ENCODE data around the gene FTSJ1.
"Not testable (repeated sequence)": the region's sequence is repeated elsewhere in the genome, so short reads cannot be mapped to it uniquely, and the experiment has no call there.

Gene FTSJ1

GRCh38 chrX:48475774-48476577 is at the start of gene FTSJ1:
FTSJ1 (plus strand) TSS chrX:48476199; CDS start chrX:48478048, 1,849 bp downstream.
- DNase-seq, result peak; percentile 87

DNA sequence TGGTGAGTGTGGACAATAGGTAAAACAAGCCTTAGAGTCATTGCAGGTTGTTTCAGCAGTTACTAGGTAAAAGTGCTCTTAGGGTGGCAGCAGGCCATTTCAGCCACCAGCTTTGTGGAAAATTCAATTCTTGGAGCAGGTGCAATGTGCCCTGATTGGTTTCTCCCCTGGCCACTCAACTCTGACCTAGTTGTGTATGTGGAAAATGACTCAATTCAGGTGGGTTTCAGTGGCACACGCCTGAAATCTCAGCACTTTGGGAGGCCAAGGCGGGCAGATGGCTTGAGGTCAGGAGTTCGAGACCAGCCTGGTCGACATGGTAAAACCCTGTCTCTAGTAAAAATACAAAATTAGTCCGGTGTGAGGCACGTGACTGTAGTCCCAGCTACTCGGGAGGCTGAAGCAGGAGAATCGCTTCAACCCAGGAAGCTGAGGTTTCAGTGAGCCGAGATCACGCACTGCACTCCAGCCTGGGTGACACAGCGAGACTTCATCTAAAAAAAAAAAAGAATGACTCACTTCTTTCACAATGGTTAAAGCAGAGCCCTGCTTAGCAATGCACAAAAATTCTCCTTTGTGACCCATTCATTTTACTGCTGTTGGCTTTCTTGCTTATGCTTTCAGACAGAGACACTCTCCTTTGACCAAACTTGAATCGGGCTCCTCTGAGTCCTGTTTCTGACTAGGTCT is 48.8 kb upstream of the FTSJ1 start:
- not testable (repeated sequence) for DNase-seq

DNA sequence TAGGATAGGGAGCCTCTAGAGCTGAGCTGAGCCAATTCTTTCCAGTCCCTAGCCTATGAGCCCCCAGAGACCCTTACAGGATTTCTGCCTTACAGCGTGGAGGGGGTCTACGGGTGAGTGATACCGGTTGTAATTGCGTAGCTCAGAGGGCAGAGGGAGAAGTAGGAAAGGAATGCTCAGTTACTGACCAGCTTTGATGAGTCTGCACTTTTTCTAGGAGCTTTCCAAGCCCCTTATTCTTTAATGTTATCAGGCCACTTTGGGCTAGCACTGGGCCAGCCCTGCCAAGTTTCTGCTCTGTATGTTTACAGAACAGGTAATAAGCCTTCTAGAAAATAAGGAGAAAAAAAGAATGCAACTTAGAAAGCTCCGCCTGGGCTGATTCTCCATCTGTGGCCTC is 46.4 kb upstream of the FTSJ1 start:
- not testable (repeated sequence) for DNase-seq

DNA sequence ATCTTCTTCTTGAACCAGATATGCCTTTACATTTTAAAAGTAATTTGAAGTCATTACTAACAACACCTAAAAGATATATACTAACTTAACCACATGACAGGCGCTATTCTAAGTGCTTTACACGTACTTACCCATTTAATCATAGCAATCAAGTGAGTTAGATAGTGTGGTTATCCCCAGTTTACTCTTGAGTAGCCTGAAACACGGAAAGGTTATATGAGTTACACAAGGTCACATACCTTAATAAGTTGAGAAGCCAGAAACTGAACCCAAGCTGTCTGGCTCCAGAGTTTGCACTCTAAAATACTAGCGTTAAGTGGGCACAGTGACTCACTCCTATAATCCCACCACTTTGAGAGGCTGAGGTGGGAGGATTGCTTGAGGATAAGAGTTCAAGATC is 45.8 kb upstream of the FTSJ1 start:
- not testable (repeated sequence) for DNase-seq

DNA sequence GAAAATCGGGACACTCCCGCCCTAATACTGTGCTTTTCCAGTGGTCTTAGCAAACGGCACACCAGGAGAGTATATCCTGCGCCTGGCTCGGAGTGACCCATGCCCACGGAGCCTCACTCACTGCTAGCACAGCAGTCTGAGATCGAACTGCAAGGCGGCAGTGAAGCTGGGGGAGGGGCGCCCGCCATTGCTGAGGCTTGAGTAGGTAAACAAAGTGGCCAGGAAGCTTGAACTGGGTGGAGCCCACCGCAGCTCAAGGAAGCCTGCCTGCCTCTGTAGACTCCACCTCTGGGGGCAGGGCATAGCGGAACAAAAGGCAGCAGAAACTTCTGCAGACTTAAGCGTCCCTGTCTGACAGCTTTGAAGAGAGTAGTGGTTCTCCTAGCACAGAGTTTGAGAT is 42.3 kb upstream of the FTSJ1 start:
- DNase-seq, result not testable (repeated sequence)

DNA sequence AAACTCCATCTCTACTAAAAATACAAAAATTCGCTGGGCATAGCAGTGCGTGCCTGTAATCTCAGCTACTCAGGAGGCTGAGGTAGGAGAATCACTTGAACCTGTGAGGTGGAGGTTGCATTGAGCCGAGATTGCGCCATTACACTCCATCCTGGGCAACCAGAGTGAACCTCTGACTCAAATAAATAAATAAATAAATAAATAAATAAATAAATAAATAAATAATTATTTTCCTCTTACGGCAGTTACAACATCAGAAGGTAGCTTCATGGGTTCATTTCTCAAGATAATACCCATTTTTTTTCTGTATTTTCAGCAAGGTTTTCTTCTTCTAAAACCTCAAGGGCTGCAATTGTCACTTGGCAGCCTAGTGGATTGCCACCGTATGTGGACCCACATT is 28.8 kb upstream of the FTSJ1 start:
- DNase-seq, result not testable (repeated sequence)

DNA sequence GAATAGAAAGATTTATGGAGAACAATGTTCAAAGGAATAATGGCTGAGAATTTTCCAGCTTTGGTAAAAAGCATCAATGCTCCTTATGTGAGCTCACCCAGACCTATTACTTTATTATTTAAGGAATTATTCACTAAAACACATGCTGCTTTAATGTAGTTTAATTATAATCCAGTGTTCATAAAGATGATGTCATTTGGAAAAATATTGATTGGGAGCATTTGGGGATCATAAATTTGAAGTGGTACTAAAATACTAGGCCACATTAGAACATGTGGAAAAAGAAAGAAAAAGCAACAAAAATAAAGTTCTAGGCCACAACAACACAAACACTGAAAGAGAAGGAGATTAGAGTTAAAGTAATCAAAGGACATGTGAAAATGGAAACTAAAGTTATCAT is 25.9 kb upstream of the FTSJ1 start:
- DNase-seq, result no peak

DNA sequence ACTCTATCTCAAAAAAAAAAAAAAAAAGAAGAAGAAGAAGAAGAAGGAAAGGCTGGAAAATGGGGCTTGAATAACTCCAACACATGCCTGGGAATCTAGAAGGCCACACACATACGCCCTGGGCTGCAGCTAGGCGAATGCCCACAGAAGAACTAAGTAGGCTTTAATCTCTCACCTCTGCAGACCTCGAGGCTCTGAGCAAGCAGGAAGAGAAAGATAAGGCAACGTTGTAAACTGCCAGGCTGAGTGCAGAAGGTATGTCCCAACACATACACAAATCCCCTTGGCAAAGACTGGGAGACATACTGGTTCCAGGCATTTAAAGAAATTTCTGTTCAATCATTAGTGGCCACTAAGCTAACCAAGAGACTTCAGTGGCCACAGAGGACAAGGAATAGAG is 24.3 kb upstream of the FTSJ1 start:
- no peak for DNase-seq

DNA sequence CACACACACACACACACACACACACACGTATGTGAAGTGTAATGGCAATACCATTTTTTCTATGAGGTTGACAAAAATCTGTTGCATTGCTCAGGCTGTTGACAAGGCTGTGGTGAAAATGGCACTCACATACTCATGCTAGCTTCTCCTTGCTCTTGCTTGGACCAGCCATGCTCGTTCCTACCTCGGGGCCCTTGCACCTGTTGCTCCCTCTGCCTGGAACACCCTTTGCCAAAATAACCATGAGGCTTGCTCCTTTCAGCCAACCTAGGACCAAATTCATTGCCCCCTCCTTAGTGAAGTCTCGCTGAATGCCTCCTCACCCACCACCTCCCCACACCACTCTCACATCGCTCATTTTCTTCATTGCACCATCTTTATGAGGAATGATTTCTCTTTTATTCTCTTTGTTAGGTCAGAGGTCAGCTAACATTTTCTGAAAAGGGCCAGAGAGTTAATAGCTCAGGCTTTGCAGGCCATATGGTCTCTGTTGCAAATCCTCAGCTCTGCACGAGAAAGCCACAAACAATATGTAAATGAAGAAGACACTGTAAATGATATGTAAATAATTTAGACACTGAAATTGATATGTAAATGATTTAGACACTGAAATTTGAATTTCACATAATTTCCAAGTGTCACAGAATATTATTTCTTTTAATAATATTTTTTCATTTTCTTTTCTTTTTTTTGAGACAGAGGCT is 19.2 kb upstream of the FTSJ1 start:
- no peak for DNase-seq

DNA sequence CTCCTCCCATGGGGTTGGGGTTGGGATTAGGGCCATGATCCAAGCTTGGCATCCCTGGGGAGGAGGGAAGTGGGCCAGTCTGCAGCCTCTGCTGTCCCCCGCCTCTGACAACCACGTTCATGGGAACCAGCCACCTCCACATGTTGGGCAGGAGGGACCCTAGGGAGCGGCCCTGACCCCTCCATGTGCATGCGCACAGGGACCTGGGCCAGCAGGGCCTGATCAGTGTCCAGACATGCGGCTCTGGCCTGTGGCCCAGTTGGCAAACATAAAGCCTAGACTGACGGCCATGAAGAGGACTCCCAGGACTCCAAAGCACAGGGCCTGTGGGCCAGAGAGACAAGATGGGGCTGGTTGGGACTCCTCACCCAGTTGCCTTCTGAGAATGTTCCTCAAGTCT is 17.3 kb upstream of the FTSJ1 start:
- DNase-seq, result no peak

DNA sequence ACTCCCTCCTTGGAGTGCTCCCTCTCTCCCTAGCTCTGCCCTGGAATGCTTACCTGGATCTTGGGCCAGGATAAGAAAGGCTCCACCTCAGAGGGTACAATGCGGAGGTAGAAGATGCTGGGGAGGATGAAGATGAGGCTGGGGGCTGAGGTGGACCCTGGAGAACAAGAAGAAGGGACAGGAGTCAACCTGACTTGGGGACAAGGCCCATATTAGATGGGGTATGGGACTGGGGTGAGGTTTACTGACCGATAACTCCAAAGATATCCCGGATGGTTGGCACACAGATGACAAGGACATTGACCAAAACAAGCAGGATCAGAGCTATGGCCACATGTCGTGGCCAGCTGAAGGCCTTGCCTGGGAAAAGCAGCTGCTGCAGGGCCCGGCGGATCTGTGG is 16.5 kb upstream of the FTSJ1 start:
- DNase-seq, result no peak

DNA sequence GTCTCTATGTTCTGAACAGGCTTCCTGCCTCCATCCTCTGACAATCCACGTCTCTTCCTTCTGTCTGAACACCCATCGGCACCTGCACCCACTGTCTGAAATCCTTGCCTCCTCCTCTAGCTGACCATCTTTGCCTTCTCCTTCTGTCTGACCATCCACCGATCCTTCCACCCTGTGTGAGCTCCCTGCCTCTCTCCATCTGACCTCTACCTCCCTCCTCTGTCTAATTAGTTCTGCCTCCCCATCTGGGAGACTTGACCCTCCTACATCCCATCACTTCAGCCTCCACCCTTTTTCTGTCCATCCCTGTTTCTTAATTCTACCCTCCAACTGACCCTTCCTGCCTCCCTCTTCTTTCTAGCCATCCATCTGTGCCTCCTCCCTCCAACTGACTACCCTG is 16.0 kb upstream of the FTSJ1 start:
- no peak for DNase-seq

DNA sequence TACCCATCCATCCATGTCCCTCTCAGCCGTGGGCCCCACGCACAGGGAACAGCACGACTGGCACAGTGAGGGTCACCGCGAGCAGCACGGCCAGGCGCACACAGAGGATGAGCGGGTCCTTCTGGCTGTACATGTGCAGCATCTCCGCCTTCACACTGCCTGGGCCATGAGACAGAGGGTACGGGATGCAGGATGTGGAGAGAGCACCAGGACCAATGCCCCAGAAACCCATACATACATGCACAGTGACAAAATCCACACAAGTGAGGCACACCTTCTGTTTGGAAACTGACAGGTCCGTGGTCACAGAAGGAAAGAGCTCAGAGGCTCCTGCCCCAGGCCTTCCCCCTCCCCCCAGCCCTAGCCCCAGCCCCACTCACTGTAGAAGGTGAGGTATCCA is 15.4 kb upstream of the FTSJ1 start:
- DNase-seq, result no peak

GRCh38 chrX:48461830-48462229 is 14.2 kb upstream of the FTSJ1 start:
- DNase-seq, result no peak

DNA sequence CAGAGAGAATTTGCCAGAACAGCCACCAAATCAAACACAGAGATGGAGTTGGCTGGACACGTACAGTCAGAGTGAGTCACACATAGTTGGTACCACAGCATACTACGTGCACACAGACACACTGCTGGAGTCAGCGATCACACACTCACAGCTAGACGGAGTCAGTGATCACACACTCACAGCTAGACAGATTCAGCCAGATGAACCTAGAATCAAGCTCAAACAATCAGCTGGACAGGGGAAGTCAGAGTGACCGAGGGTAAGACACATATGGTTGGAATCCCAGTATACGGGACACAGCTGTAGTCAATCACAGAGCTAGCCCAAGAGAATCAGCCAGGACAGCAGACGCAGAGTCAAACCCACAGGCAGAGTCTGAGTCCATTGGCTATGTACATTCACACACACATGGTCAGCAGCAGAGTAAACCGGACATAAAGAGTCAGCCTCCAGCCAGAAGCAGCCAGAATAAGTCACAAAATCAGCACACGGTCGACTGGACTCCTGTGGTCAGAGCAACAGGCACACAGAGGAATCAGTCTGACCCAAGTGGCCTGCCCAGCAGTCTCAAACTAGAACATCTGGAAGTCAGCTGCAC is 10.6 kb upstream of the FTSJ1 start:
- DNase-seq, result no peak

DNA sequence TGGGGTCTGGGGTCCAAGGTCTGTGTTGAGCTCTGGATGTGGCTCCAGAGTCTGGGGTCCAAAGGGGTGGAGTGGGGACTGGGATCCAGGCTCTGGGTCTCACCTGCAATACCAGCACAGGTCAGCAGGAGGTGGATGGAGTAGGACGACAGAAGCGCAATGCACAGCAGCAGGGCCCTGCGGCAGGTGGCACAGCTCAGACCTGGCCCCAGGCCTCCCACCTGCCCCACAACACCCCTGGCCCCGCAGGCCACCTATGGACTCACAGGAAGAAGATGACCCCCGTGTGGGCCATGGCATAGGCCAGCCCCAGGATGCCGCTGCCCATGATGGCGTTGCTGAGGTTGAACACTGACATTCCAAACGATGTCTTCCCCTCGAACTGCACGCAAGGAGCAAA is 9.3 kb upstream of the FTSJ1 start:
- DNase-seq, result no peak

- DNase-seq, result no peak
Measured at GRCh38 chrX:48467281-48467761, 8.7 kb upstream of the FTSJ1 start.

GRCh38 chrX:48468247-48468671 is 7.7 kb upstream of the FTSJ1 start:
- DNase-seq, result no peak

- no peak for DNase-seq
Measured at GRCh38 chrX:48468693-48469691, 7.0 kb upstream of the FTSJ1 start.

DNA sequence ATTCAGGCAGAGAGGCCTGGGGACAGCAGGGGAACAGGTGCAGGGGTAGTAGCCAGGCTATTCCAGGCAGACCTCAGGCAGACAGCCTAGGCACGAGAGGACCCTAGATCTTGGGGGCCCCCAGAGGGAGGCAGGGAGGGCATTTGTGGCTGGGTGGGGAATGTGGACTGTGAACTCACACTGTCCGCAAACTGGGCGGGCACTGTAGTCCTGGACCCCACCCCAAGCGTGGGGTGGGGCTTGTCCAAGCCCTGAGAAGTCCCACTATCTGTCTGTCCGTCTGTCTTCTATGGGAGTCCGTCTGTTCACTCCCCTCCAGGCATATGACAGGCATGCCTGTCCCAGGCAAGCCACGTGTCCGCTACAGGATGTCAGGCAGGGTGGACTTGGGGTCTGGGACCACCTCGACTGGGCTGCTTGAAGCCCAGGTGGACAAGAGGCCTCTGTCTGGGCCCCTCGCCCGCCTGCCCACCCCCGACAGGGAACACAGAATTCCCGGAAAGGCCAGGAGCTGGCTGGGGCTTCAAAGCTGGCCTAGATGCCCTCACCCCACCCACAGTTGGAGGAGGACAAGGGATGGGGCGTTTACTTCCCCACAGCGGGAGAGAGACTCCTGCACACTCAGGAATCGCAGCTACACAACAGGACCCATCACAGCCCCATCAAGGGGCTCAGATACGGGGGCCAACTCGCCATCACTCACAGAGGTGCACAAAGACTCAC is 5.7 kb upstream of the FTSJ1 start, which contains the start of gene SLC38A5:
SLC38A5 (minus strand) TSS at position 151 of the 723 bp plus-strand sequence. CDS start 2,336 bp downstream, outside the sequence.
- no peak for DNase-seq

DNA sequence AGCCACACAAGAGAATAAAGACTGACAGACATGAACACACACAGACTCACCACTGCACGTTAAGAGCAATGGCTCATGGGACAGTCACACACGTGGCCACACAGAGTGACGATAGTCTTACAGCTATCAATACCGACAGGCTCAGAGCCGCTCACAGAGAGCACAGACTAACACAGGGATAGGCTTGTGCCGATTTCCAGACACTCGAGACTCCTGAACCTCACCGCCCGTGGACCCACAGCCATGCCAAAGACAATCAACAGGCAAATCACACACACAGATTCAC is 5.2 kb upstream of the FTSJ1 start:
- no peak for DNase-seq

All from midbrain (tissue), 1 donor.